ENCODE results near the gene CALHM1.
"Not testable (repeated sequence)": the region's sequence is repeated elsewhere in the genome, so short reads cannot be mapped to it uniquely, and the experiment has no call there.

The CALHM1 gene

GRCh38 chr10:103486635-103487409 is 28.1 kb upstream of the CALHM1 start:
- DNase-seq (ENCODE audit: low read depth): not testable (repeated sequence)

- no peak for DNase-seq (ENCODE audit: low read depth)
Measured at GRCh38 chr10:103481974-103482531, 23.4 kb upstream of the CALHM1 start.

GRCh38 chr10:103480521-103480920 is 21.8 kb upstream of the CALHM1 start:
- no peak for DNase-seq (ENCODE audit: low read depth)

GRCh38 chr10:103479135-103479534 is 20.4 kb upstream of the CALHM1 start, which contains the start of gene CALHM3:
Gene CALHM3, minus strand, starts transcription at chr10:103479240. Its CDS starts 208 bp downstream, at chr10:103479032.
- DNase-seq (ENCODE audit: low read depth): no peak

GRCh38 chr10:103478671-103479070 is 20.0 kb upstream of the CALHM1 start:
- DNase-seq (ENCODE audit: low read depth): no peak

- DNase-seq (ENCODE audit: low read depth): no peak
Measured at GRCh38 chr10:103476046-103476768, 17.5 kb upstream of the CALHM1 start.

GRCh38 chr10:103475437-103475836 is 16.7 kb upstream of the CALHM1 start:
- DNase-seq (ENCODE audit: low read depth): no peak

- DNase-seq (ENCODE audit: low read depth): no peak
Measured at GRCh38 chr10:103474077-103474476, 15.4 kb upstream of the CALHM1 start.

- no peak for DNase-seq (ENCODE audit: low read depth)
Measured at GRCh38 chr10:103473261-103473671, 14.6 kb upstream of the CALHM1 start.

GRCh38 chr10:103472005-103472404 is 13.3 kb upstream of the CALHM1 start:
- no peak for DNase-seq (ENCODE audit: low read depth)

GRCh38 chr10:103470761-103471653 is 12.3 kb upstream of the CALHM1 start:
- peak; percentile 53 for DNase-seq (ENCODE audit: low read depth)

GRCh38 chr10:103469201-103469600 is 10.5 kb upstream of the CALHM1 start:
- no peak for DNase-seq (ENCODE audit: low read depth)

- no peak for DNase-seq (ENCODE audit: low read depth)
Measured at GRCh38 chr10:103467406-103467805, 8.7 kb upstream of the CALHM1 start.

GRCh38 chr10:103466734-103467133 is 8.0 kb upstream of the CALHM1 start:
- DNase-seq (ENCODE audit: low read depth): no peak

- DNase-seq (ENCODE audit: low read depth): no peak
Measured at GRCh38 chr10:103465411-103466179, 6.9 kb upstream of the CALHM1 start.

GRCh38 chr10:103463499-103463898 is 4.8 kb upstream of the CALHM1 start:
- DNase-seq (ENCODE audit: low read depth): no peak

GRCh38 chr10:103459615-103460014 is 915 bp upstream of the CALHM1 start:
- no peak for DNase-seq (ENCODE audit: low read depth)

GRCh38 chr10:103457896-103458583 is 660 bp downstream of the CALHM1 start:
- no peak for DNase-seq (ENCODE audit: low read depth)

- no peak for DNase-seq (ENCODE audit: low read depth)
Measured at GRCh38 chr10:103457176-103457712, 1.5 kb downstream of the CALHM1 start.

- DNase-seq (ENCODE audit: low read depth): no peak
Measured at GRCh38 chr10:103456074-103456660, 2.5 kb downstream of the CALHM1 start.

Measured in stimulated activated CD8-positive, alpha-beta memory T cell treated with anti-CD3 and anti-CD28 coated beads, Interleukin-12 subunit alpha, Interleukin-12 subunit beta, amount 100 ng/mL, for 4 hours (primary cell).